H1 (cell line): ENCODE data around the gene MICU1.

ENCODE experiments used
- CTCF ChIP-seq, 3 experiments: IDR thresholded peaks; 1 replicate in 2 of 3; 2 replicates in 1 of 3; pipeline versions ENCODE4 v1.5.1 to v1.6.1; 2011; ENCODE audit warnings: low read length in 3 of 3, mild to moderate bottlenecking in 3 of 3, inconsistent platforms in 2 of 3, low read depth in 1 of 3, moderate library complexity in 1 of 3; ENCODE audit not compliant: insufficient read depth in 1 of 3; ENCODE audit errors: control extremely low read depth in 1 of 3
- EP300 ChIP-seq, 2 experiments: IDR thresholded peaks; 1 replicate in 1 of 2; 2 replicates in 1 of 2; pipeline ENCODE4 v1.6.1; 2011 to 2012; ENCODE audit warnings: low read depth in 2 of 2, low read length in 2 of 2, mild to moderate bottlenecking in 2 of 2, borderline replicate concordance in 1 of 2, inconsistent platforms in 1 of 2, moderate library complexity in 1 of 2
- MAFK ChIP-seq: IDR thresholded peaks from 2 replicates; pipeline ENCODE4 v1.6.1; 2012; ENCODE audit warnings: low read depth, mild to moderate bottlenecking, improper control_type of control experiment, low read length
- NANOG ChIP-seq: IDR thresholded peaks from 2 replicates; pipeline ENCODE4 v1.6.1; 2011; ENCODE audit warnings: low read length, low read depth, mild to moderate bottlenecking, inconsistent platforms; ENCODE audit not compliant: insufficient read depth, poor library complexity, severe bottlenecking
- POLR2AphosphoS5 ChIP-seq: IDR thresholded peaks from 2 replicates; pipeline ENCODE4 v1.6.1; 2011; ENCODE audit warnings: low read depth, low read length
- TCF12 ChIP-seq: IDR thresholded peaks from 2 replicates; pipeline ENCODE4 v1.6.1; 2011; ENCODE audit warnings: low read depth, mild to moderate bottlenecking, low read length
- TF ChIP-seq, protein P1 (sequence below): IDR thresholded peaks from 2 replicates; pipeline ENCODE4 v1.6.1; 2011; ENCODE audit warnings: low read length, improper control_type of control experiment

- TF ChIP-seq CTCF (IDR thresholded peaks at IDR 0.05; ENCODE audit: control extremely low read depth in 1 of 3, insufficient read depth in 1 of 3, low read depth in 1 of 3, low read length in 3 of 3) (no peak), POLR2AphosphoS5 (no peak), EP300 (IDR thresholded peaks at IDR 0.05; ENCODE audit: borderline replicate concordance in 1 of 2, low read depth in 2 of 2, low read length in 2 of 2) (no peak), MAFK (no peak), TCF12 (no peak), NANOG (no peak)
- TF ChIP-seq, protein P1, sequence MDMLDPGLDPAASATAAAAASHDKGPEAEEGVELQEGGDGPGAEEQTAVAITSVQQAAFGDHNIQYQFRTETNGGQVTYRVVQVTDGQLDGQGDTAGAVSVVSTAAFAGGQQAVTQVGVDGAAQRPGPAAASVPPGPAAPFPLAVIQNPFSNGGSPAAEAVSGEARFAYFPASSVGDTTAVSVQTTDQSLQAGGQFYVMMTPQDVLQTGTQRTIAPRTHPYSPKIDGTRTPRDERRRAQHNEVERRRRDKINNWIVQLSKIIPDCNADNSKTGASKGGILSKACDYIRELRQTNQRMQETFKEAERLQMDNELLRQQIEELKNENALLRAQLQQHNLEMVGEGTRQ, result no peak
Measured at GRCh38 chr10:72605122-72605521, 20.8 kb downstream of the MICU1 start.
